Measurements from ENCODE around the gene AHRR. TPM values are rescaled to one million over a fixed set of nuclear protein-coding genes. Genes with fewer than 3 reads are reported as not detected.
"Not testable (repeated sequence)": the region's sequence is repeated elsewhere in the genome, so short reads cannot be mapped to it uniquely, and the experiment has no call there.

AHRR gene
- total and polyA plus RNA-seq, 10 of the 15 experiments (the other 5 are each of a cell fraction or from before 2014, with no cell fraction given): 0.90 to 35.2 (median 19.2) TPM

GRCh38 chr5:384576-384975, 63.1 kb downstream of the AHRR start:
- H3K4me2 ChIP-seq (ENCODE audit: control insufficient read depth, insufficient read depth); DNase-seq (ENCODE audit: low read depth, low spot score); H4K20me1 ChIP-seq (ENCODE audit: control insufficient read depth, insufficient read depth); in situ Hi-C loops (cut with MboI); POLR2A ChIA-PET; H3K9ac ChIP-seq (ENCODE audit: control insufficient read depth, insufficient read depth, low read length); FAIRE-seq; H3K27me3 ChIP-seq (replicated peaks in 1 of 2; ENCODE audit: control insufficient read depth in 2 of 2, insufficient read depth in 2 of 2, low read length in 1 of 2); H2AFZ ChIP-seq (ENCODE audit: control insufficient read depth, low read depth, low read length); BruUV-seq (replicated peaks); intact Hi-C loops (cut with micrococcal nuclease; ENCODE audit: unreplicated experiment); CTCF ChIA-PET; RAD21 ChIA-PET (ENCODE audit: unreplicated experiment); H3K4me1 ChIP-seq (ENCODE audit: control insufficient read depth, insufficient read depth, low read length); H3K27ac ChIP-seq (ENCODE audit: control insufficient read depth, insufficient read depth); ATAC-seq; H3K4me3 ChIP-seq: not testable (repeated sequence)
- SMC1A ChIA-PET (ENCODE audit: uncharacterized antibody, unreplicated experiment): interaction anchor here (1.3 to 1.6 kb wide), 3 partner anchors 13 to 42 kb away, joined by 3 to 5 read pairs (median 3); no protein-coding TSS in a partner anchor
- 88% methylated on average over 7 of the region's 7 CpGs for WGBS (ENCODE audit: insufficient coverage, insufficient replicate concordance, low lambda C conversion rate, missing lambda C conversion rate)
- Histone ChIP-seq H3K9me3 (replicated peaks; ENCODE audit: control insufficient read depth, insufficient read depth, low read length) (peaks cover 30% of the 10 kb centered on the region), H3K79me2 (ENCODE audit: control insufficient read depth, insufficient read depth, low read length) (peaks cover 16% of the 10 kb centered on the region), H3K36me3 (ENCODE audit: control insufficient read depth in 2 of 2, insufficient read depth in 2 of 2, low read length in 1 of 2) (peaks cover 14 to 32% of the 10 kb centered on the region in 2 experiments)

- H3K4me3 ChIP-seq: no peak overlapping the region
- no peak overlapping the region for H3K9ac ChIP-seq (ENCODE audit: control insufficient read depth, insufficient read depth, low read length)
- RAD21 ChIA-PET (ENCODE audit: unreplicated experiment): no interaction called here
- no peaks in the 10 kb centered on the region for H4K20me1 ChIP-seq (ENCODE audit: control insufficient read depth, insufficient read depth)
- no peaks in the 10 kb centered on the region for H3K27me3 ChIP-seq (replicated peaks in 1 of 2; ENCODE audit: control insufficient read depth in 2 of 2, insufficient read depth in 2 of 2, low read length in 1 of 2)
- H3K4me1 ChIP-seq (ENCODE audit: control insufficient read depth, insufficient read depth, low read length): no peaks in the 10 kb centered on the region
- TF ChIP-seq RAD21 (IDR thresholded peaks at IDR 0.05; ENCODE audit: insufficient read depth, low read depth, low read length) (no peak), RUNX3 (IDR thresholded peaks at IDR 0.05; ENCODE audit: low read length) (peak; percentile 19; the same call in 1 of the 2 replicates), CBX5 (IDR thresholded peaks at IDR 0.05; ENCODE audit: low read depth) (peak; percentile 81; the same call in 1 of the 2 replicates), ZNF687 (IDR thresholded peaks at IDR 0.05) (no peak)
- SMC1A ChIA-PET (ENCODE audit: uncharacterized antibody, unreplicated experiment): interaction anchor here (1.3 to 1.6 kb wide), 2 partner anchors 40 to 43 kb away, joined by 3 to 5 read pairs; no protein-coding TSS in a partner anchor
- CTCF ChIA-PET: no interaction called here
- intact Hi-C loops (cut with micrococcal nuclease; ENCODE audit: unreplicated experiment): no loop called here
- peaks cover 14 to 32% of the 10 kb centered on the region in 2 experiments for H3K36me3 ChIP-seq (ENCODE audit: control insufficient read depth in 2 of 2, insufficient read depth in 2 of 2, low read length in 1 of 2)
- no peak overlapping the region for H3K4me2 ChIP-seq (ENCODE audit: control insufficient read depth, insufficient read depth)
- H3K9me3 ChIP-seq (replicated peaks; ENCODE audit: control insufficient read depth, insufficient read depth, low read length): peaks cover 30% of the 10 kb centered on the region
- no peak overlapping the region for H2AFZ ChIP-seq (ENCODE audit: control insufficient read depth, low read depth, low read length)
- in situ Hi-C loops (cut with MboI): no loop called here
- ATAC-seq: no peak
- WGBS (ENCODE audit: insufficient coverage, insufficient replicate concordance, low lambda C conversion rate, missing lambda C conversion rate): 92% methylated on average over 1 of the region's 1 CpG
- H3K79me2 ChIP-seq (ENCODE audit: control insufficient read depth, insufficient read depth, low read length): peaks cover 11% of the 10 kb centered on the region
- FAIRE-seq: no peak
- no peak overlapping the region for H3K27ac ChIP-seq (ENCODE audit: control insufficient read depth, insufficient read depth)
- POLR2A ChIA-PET: interaction anchor here (1.1 kb wide), 1 partner anchor 17 kb away, joined by 3 read pairs; no protein-coding TSS in a partner anchor
- BruUV-seq (replicated peaks): no TSS peak
- DNase-seq (ENCODE audit: low read depth, low spot score): no peak
Observed at GRCh38 chr5:385321-385720, 63.8 kb downstream of the AHRR start.

Measured in GM12878 (cell line).